ENCODE measurements around the gene HSD3B7.

The HSD3B7 gene

GRCh38 chr16:31001507-31002249, 16.7 kb downstream of the HSD3B7 start:
- H3K9me3 ChIP-seq (ENCODE audit: insufficient read depth, low read length, severe bottlenecking): no peaks in the 10 kb centered on the region
- no peak overlapping the region for H3K9ac ChIP-seq (ENCODE audit: low read depth, low read length)
- no peak for ATAC-seq (ENCODE audit: insufficient read depth, low read depth)
- TF ChIP-seq, protein P1, sequence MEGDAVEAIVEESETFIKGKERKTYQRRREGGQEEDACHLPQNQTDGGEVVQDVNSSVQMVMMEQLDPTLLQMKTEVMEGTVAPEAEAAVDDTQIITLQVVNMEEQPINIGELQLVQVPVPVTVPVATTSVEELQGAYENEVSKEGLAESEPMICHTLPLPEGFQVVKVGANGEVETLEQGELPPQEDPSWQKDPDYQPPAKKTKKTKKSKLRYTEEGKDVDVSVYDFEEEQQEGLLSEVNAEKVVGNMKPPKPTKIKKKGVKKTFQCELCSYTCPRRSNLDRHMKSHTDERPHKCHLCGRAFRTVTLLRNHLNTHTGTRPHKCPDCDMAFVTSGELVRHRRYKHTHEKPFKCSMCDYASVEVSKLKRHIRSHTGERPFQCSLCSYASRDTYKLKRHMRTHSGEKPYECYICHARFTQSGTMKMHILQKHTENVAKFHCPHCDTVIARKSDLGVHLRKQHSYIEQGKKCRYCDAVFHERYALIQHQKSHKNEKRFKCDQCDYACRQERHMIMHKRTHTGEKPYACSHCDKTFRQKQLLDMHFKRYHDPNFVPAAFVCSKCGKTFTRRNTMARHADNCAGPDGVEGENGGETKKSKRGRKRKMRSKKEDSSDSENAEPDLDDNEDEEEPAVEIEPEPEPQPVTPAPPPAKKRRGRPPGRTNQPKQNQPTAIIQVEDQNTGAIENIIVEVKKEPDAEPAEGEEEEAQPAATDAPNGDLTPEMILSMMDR (IDR thresholded peaks at IDR 0.05; ENCODE audit: borderline replicate concordance, extremely low read depth, low read length, poor library complexity, severe bottlenecking): no peak
- no peak for TF ChIP-seq EZH2 (IDR thresholded peaks at IDR 0.05; ENCODE audit: borderline replicate concordance, low read depth, low read length, severe bottlenecking)
- DNase-seq: no peak
- no peak overlapping the region for H3K27ac ChIP-seq (ENCODE audit: low read length)
- peaks cover 4% of the 10 kb centered on the region; the same call in 1 of the 2 replicates for H4K20me1 ChIP-seq (ENCODE audit: insufficient read depth, low read length)
- H2AFZ ChIP-seq (ENCODE audit: low read depth, low read length): no peak overlapping the region
- peaks cover 7% of the 10 kb centered on the region for H3K27me3 ChIP-seq (ENCODE audit: insufficient read depth, low read length, poor library complexity)
- H3K36me3 ChIP-seq (ENCODE audit: insufficient read depth, low read length): no peaks in the 10 kb centered on the region
- H3K4me3 ChIP-seq (ENCODE audit: low read depth in 1 of 2, low read length in 2 of 2): no peak overlapping the region
- no peak overlapping the region for H3K4me2 ChIP-seq (ENCODE audit: insufficient read depth, low read length)
- H3K4me1 ChIP-seq (ENCODE audit: insufficient read depth, low read length): no peaks in the 10 kb centered on the region
- no peaks in the 10 kb centered on the region for H3K79me2 ChIP-seq (ENCODE audit: insufficient read depth, low read length)

GRCh38 chr16:31002250-31002700, 17.3 kb downstream of the HSD3B7 start:
- DNase-seq (no peak), ATAC-seq (ENCODE audit: insufficient read depth, low read depth) (no peak)
- TF ChIP-seq, protein P1 (IDR thresholded peaks at IDR 0.05; ENCODE audit: borderline replicate concordance, extremely low read depth, low read length, poor library complexity, severe bottlenecking): no peak
- peaks cover 13% of the 10 kb centered on the region for H3K27me3 ChIP-seq (ENCODE audit: insufficient read depth, low read length, poor library complexity)
- no peaks in the 10 kb centered on the region for H3K4me1 ChIP-seq (ENCODE audit: insufficient read depth, low read length)
- H3K36me3 ChIP-seq (ENCODE audit: insufficient read depth, low read length): no peaks in the 10 kb centered on the region
- no peaks in the 10 kb centered on the region for H3K79me2 ChIP-seq (ENCODE audit: insufficient read depth, low read length)
- H3K9me3 ChIP-seq (ENCODE audit: insufficient read depth, low read length, severe bottlenecking): no peaks in the 10 kb centered on the region
- no peak overlapping the region for H2AFZ ChIP-seq (ENCODE audit: low read depth, low read length)
- H3K4me2 ChIP-seq (ENCODE audit: insufficient read depth, low read length): no peak overlapping the region
- H3K4me3 ChIP-seq (ENCODE audit: low read depth in 1 of 2, low read length in 2 of 2): no peak overlapping the region
- peaks cover 4% of the 10 kb centered on the region; the same call in 1 of the 2 replicates for H4K20me1 ChIP-seq (ENCODE audit: insufficient read depth, low read length)
- no peak overlapping the region for H3K9ac ChIP-seq (ENCODE audit: low read depth, low read length)
- H3K27ac ChIP-seq (ENCODE audit: low read length): no peak overlapping the region

DNA sequence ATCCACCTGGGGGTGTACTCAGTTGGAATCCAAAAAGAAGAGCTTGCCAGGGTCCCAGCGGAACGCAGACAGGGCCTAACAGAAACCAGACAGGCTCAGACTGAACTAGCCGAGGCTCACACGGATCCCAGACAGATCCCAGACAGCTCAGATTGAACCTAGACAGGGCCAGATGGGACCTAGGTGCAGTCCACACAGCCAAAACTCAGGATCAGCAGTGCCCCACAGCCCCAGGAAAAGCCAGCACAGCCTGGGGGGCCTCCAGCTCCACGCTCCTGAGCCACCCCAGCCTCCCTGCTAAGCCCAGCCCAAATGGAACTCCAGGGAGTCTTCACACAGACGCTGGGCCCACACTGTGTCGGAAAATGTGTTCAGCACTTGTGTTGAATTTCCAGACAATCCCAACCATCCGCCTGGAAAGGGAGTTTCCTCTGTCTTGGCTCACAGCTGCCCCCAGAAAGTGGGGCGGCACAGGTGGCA, 17.9 kb downstream of the HSD3B7 start:
- Histone ChIP-seq H3K36me3 (ENCODE audit: insufficient read depth, low read length) (no peaks in the 10 kb centered on the region), H3K4me1 (ENCODE audit: insufficient read depth, low read length) (no peaks in the 10 kb centered on the region), H3K79me2 (ENCODE audit: insufficient read depth, low read length) (no peaks in the 10 kb centered on the region), H3K9me3 (ENCODE audit: insufficient read depth, low read length, severe bottlenecking) (no peaks in the 10 kb centered on the region), H3K9ac (ENCODE audit: low read depth, low read length) (no peak overlapping the region), H3K4me3 (ENCODE audit: low read depth in 1 of 2, low read length in 2 of 2) (no peak overlapping the region), H3K27ac (ENCODE audit: low read length) (no peak overlapping the region), H3K4me2 (ENCODE audit: insufficient read depth, low read length) (no peak overlapping the region), H3K27me3 (ENCODE audit: insufficient read depth, low read length, poor library complexity) (peaks cover 19% of the 10 kb centered on the region), H4K20me1 (ENCODE audit: insufficient read depth, low read length) (peaks cover 4% of the 10 kb centered on the region; the same call in 1 of the 2 replicates), H2AFZ (ENCODE audit: low read depth, low read length) (no peak overlapping the region)
- ATAC-seq (ENCODE audit: insufficient read depth, low read depth) (no peak), DNase-seq (no peak)
- TF ChIP-seq EZH2 (IDR thresholded peaks at IDR 0.05; ENCODE audit: borderline replicate concordance, low read depth, low read length, severe bottlenecking): no peak
- TF ChIP-seq, protein P1 (IDR thresholded peaks at IDR 0.05; ENCODE audit: borderline replicate concordance, extremely low read depth, low read length, poor library complexity, severe bottlenecking): no peak
